Trophoblast cell (in vitro differentiated cells and primary cell): ENCODE measurements around the gene KRTAP4-5.

Source experiments
- DNase-seq, 2 donors: peaks; one replicate each; pipeline ENCODE4 v3.0.0-alpha.2; 2016
- H2AFZ ChIP-seq: 2 replicates; pipeline ENCODE4 v1.6.1; 2013; ENCODE audit warnings: low read length, moderate library complexity, mild to moderate bottlenecking; ENCODE audit not compliant: insufficient read depth, poor library complexity
- H2AK5ac ChIP-seq: 2 replicates; pipeline ENCODE4 v1.6.1; 2013; ENCODE audit warnings: mild to moderate bottlenecking, low read length
- H2BK120ac ChIP-seq: 2 replicates; pipeline ENCODE4 v1.6.1; 2013; ENCODE audit warnings: low read length, mild to moderate bottlenecking, moderate library complexity; ENCODE audit not compliant: insufficient read depth, poor library complexity
- H2BK12ac ChIP-seq: 2 replicates; pipeline ENCODE4 v1.6.1; 2013; ENCODE audit warnings: mild to moderate bottlenecking, low read length, moderate library complexity
- H2BK5ac ChIP-seq: 2 replicates; pipeline ENCODE4 v1.6.1; 2013; ENCODE audit warnings: low read length, low read depth, moderate library complexity, mild to moderate bottlenecking; ENCODE audit not compliant: poor library complexity
- H3K14ac ChIP-seq: 2 replicates; pipeline ENCODE4 v1.6.1; 2013; ENCODE audit warnings: mild to moderate bottlenecking, low read length
- H3K18ac ChIP-seq: 2 replicates; pipeline ENCODE4 v1.6.1; 2013; ENCODE audit warnings: mild to moderate bottlenecking, low read length
- H3K23ac ChIP-seq: 2 replicates; pipeline ENCODE4 v1.6.1; 2013; ENCODE audit warnings: low read length
- H3K27ac ChIP-seq: 2 replicates; pipeline ENCODE4 v1.5.1; 2013; ENCODE audit warnings: low read depth, mild to moderate bottlenecking, inconsistent platforms, low read length, moderate library complexity
- H3K27me3 ChIP-seq: 2 replicates; pipeline ENCODE4 v1.6.1; 2013; ENCODE audit warnings: inconsistent platforms, mild to moderate bottlenecking, low read length, moderate library complexity; ENCODE audit not compliant: insufficient read depth
- H3K36me3 ChIP-seq, 2 experiments: 1 replicate in 1 of 2; 2 replicates in 1 of 2; pipeline ENCODE4 v1.6.1; 2013; ENCODE audit warnings: low read length in 2 of 2, mild to moderate bottlenecking in 2 of 2, moderate library complexity in 1 of 2; ENCODE audit not compliant: insufficient read depth in 2 of 2, control insufficient read depth in 1 of 2
- H3K4ac ChIP-seq: 2 replicates; pipeline ENCODE4 v1.6.1; 2013; ENCODE audit warnings: low read depth, mild to moderate bottlenecking, low read length, moderate library complexity
- H3K4me1 ChIP-seq, 2 experiments: 1 replicate in 1 of 2; 2 replicates in 1 of 2; pipeline ENCODE4 v1.6.1; 2013; ENCODE audit warnings: low read length in 2 of 2, mild to moderate bottlenecking in 2 of 2, moderate library complexity in 1 of 2; ENCODE audit not compliant: insufficient read depth in 2 of 2, control insufficient read depth in 1 of 2
- H3K4me2 ChIP-seq: 2 replicates; pipeline ENCODE4 v1.6.1; 2013; ENCODE audit warnings: inconsistent platforms, mild to moderate bottlenecking, low read length, moderate library complexity
- H3K4me3 ChIP-seq: 2 replicates; pipeline ENCODE4 v1.5.1; 2013; ENCODE audit warnings: mild to moderate bottlenecking, low read depth, low read length, inconsistent platforms
- H3K79me1 ChIP-seq: one replicate; pipeline ENCODE4 v1.6.1; 2013; ENCODE audit warnings: low read length
- H3K79me2 ChIP-seq: 2 replicates; pipeline ENCODE4 v1.6.1; 2013; ENCODE audit warnings: low read length, mild to moderate bottlenecking; ENCODE audit not compliant: control insufficient read depth, insufficient read depth, poor library complexity
- H3K9ac ChIP-seq: 2 replicates; pipeline ENCODE4 v1.6.1; 2013; ENCODE audit warnings: mild to moderate bottlenecking, low read length
- H3K9me3 ChIP-seq: 2 replicates; pipeline ENCODE4 v1.6.1; 2013; ENCODE audit warnings: low read depth, mild to moderate bottlenecking, control low read depth, inconsistent platforms, low read length; ENCODE audit not compliant: insufficient read depth
- H4K12ac ChIP-seq: 2 replicates; pipeline ENCODE4 v1.6.1; 2013; ENCODE audit warnings: low read depth, mild to moderate bottlenecking, low read length, moderate library complexity
- H4K8ac ChIP-seq: 2 replicates; pipeline ENCODE4 v1.6.1; 2013; ENCODE audit warnings: low read depth, mild to moderate bottlenecking, low read length, moderate library complexity
- H4K91ac ChIP-seq: one replicate; pipeline ENCODE4 v1.6.1; 2013; ENCODE audit warnings: low read depth, mild to moderate bottlenecking, low read length, moderate library complexity
- WGBS: extraction: QIAGEN DNeasy Blood & Tissue Kit; methylation state at CpG from one replicate; pipeline ENCODE4 v1.1.7; 2013; ENCODE audit warnings: missing lambda C conversion rate; ENCODE audit not compliant: insufficient read length, insufficient coverage; ENCODE audit errors: extremely low coverage; 5-methylcytosine and 5-hydroxymethylcytosine counted together

The KRTAP4-5 gene

GRCh38 chr17:41131979-41132378 lies 17.6 kb downstream of the KRTAP4-5 start:
- Histone ChIP-seq H2AFZ (no peak overlapping the region), H3K27ac (no peak overlapping the region), H2AK5ac (no peak overlapping the region), H3K14ac (no peak overlapping the region), H3K36me3 (no peaks in the 10 kb centered on the region), H3K4me2 (no peak overlapping the region), H3K4me1 (no peaks in the 10 kb centered on the region), H3K9ac (no peak overlapping the region), H4K12ac (no peak overlapping the region), H2BK5ac (no peak overlapping the region), H3K4ac (no peak overlapping the region), H3K27me3 (no peaks in the 10 kb centered on the region), H3K79me2 (no peaks in the 10 kb centered on the region), H3K23ac (no peak overlapping the region), H2BK120ac (no peak overlapping the region), H2BK12ac (no peak overlapping the region), H4K91ac (no peak overlapping the region), H4K8ac (no peak overlapping the region), H3K18ac (no peak overlapping the region), H3K4me3 (no peak overlapping the region), H3K9me3 (no peaks in the 10 kb centered on the region), H3K79me1 (no peaks in the 10 kb centered on the region)
- WGBS = no CpG with 5 or more reads among the region's 3 CpGs
- DNase-seq = peak in 1 of 2 donors; percentile 73

GRCh38 chr17:41127371-41127770 lies 22.3 kb downstream of the KRTAP4-5 start:
- no peak overlapping the region for H2AK5ac ChIP-seq
- no peaks in the 10 kb centered on the region for H3K27me3 ChIP-seq
- no peaks in the 10 kb centered on the region for H3K9me3 ChIP-seq
- no peaks in the 10 kb centered on the region for H3K79me1 ChIP-seq
- no peak overlapping the region for H2AFZ ChIP-seq
- no peak overlapping the region for H3K27ac ChIP-seq
- no peak overlapping the region for H4K8ac ChIP-seq
- no peaks in the 10 kb centered on the region for H3K79me2 ChIP-seq
- H4K91ac ChIP-seq = no peak overlapping the region
- H2BK12ac ChIP-seq = no peak overlapping the region
- no peak overlapping the region for H3K4me3 ChIP-seq
- H3K4ac ChIP-seq = no peak overlapping the region
- no peak overlapping the region for H4K12ac ChIP-seq
- no peak overlapping the region for H2BK5ac ChIP-seq
- no peak overlapping the region for H3K14ac ChIP-seq
- no peaks in the 10 kb centered on the region for H3K36me3 ChIP-seq
- H3K9ac ChIP-seq = no peak overlapping the region
- DNase-seq = no peak
- H2BK120ac ChIP-seq = no peak overlapping the region
- no peak overlapping the region for H3K4me2 ChIP-seq
- no peak overlapping the region for H3K23ac ChIP-seq
- H3K18ac ChIP-seq = no peak overlapping the region
- no CpG with 5 or more reads among the region's 1 CpG for WGBS
- H3K4me1 ChIP-seq = no peaks in the 10 kb centered on the region

GRCh38 chr17:41126412-41126811 lies 23.2 kb downstream of the KRTAP4-5 start:
- Histone ChIP-seq H3K4me3 (no peak overlapping the region), H3K18ac (no peak overlapping the region), H3K4ac (no peak overlapping the region), H4K12ac (no peak overlapping the region), H3K36me3 (no peaks in the 10 kb centered on the region), H3K23ac (no peak overlapping the region), H3K9ac (no peak overlapping the region), H3K27ac (no peak overlapping the region), H2AFZ (no peak overlapping the region), H4K8ac (no peak overlapping the region), H2AK5ac (no peak overlapping the region), H2BK12ac (no peak overlapping the region), H2BK5ac (no peak overlapping the region), H3K14ac (no peak overlapping the region), H2BK120ac (no peak overlapping the region), H3K79me1 (no peaks in the 10 kb centered on the region), H4K91ac (no peak overlapping the region), H3K27me3 (no peaks in the 10 kb centered on the region), H3K4me2 (no peak overlapping the region), H3K79me2 (no peaks in the 10 kb centered on the region), H3K4me1 (no peaks in the 10 kb centered on the region), H3K9me3 (no peaks in the 10 kb centered on the region)
- no peak for DNase-seq
- no CpG with 5 or more reads among the region's 3 CpGs for WGBS

GRCh38 chr17:41125064-41125463 lies 24.6 kb downstream of the KRTAP4-5 start:
- peak in 1 of 2 donors; percentile 53 for DNase-seq
- H2BK5ac ChIP-seq = no peak overlapping the region
- no peak overlapping the region for H2AFZ ChIP-seq
- H2BK12ac ChIP-seq = no peak overlapping the region
- H3K4me2 ChIP-seq = no peak overlapping the region
- H3K23ac ChIP-seq = no peak overlapping the region
- no peak overlapping the region for H3K27ac ChIP-seq
- H3K4me1 ChIP-seq = no peaks in the 10 kb centered on the region
- no peak overlapping the region for H3K4me3 ChIP-seq
- no peak overlapping the region for H3K18ac ChIP-seq
- no peaks in the 10 kb centered on the region for H3K9me3 ChIP-seq
- H3K4ac ChIP-seq = no peak overlapping the region
- WGBS = no CpG with 5 or more reads among the region's 2 CpGs
- no peak overlapping the region for H4K91ac ChIP-seq
- H3K79me2 ChIP-seq = no peaks in the 10 kb centered on the region
- H2BK120ac ChIP-seq = no peak overlapping the region
- H3K36me3 ChIP-seq = no peaks in the 10 kb centered on the region
- H3K9ac ChIP-seq = no peak overlapping the region
- no peak overlapping the region for H4K12ac ChIP-seq
- H3K27me3 ChIP-seq = no peaks in the 10 kb centered on the region
- no peak overlapping the region for H2AK5ac ChIP-seq
- H3K14ac ChIP-seq = no peak overlapping the region
- H4K8ac ChIP-seq = no peak overlapping the region
- no peaks in the 10 kb centered on the region for H3K79me1 ChIP-seq
